TTC549 (cell line): ENCODE results near the gene C1QTNF9B.
A peak's percentile ranks its signal among the peaks of the same experiment; 100 is the strongest.
"Not testable (repeated sequence)": the region's sequence is repeated elsewhere in the genome, so short reads cannot be mapped to it uniquely, and the experiment has no call there.

ENCODE experiments used
- FAIRE-seq: peaks from 2 replicates; lab custom pipeline; 2012; peaks lifted over from hg19 to GRCh38; lab: Jason Lieb, UNC

Gene C1QTNF9B

DNA sequence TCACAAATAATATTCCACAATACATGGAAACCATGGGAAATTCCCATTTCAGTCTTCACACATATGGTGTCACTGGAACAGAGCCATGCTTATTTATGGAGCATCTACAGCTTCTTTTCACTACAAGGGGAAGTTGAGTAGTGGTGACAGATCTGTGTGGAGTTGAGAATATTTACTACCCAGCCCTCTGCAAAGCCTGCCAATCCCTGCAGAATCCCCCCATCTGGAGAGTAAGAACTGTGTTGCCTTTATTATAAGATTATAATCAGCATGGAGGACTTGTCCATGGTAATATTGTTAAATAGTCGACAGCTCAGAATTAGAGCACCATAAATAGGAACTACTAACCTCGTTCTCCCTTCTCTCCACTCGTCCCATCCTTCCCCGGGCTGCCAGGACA, 3.5 kb downstream of the C1QTNF9B start:
- FAIRE-seq: not testable (repeated sequence)

- FAIRE-seq: peak; percentile 5
Measured at GRCh38 chr13:23889615-23890607, 7.4 kb downstream of the C1QTNF9B start.

GRCh38 chr13:23888658-23889614, 8.4 kb downstream of the C1QTNF9B start, which contains the start of gene MIPEP:
Gene MIPEP, minus strand, starts transcription at chr13:23889400. Its CDS starts 80 bp downstream, at chr13:23889320.
- peak; percentile 55 for FAIRE-seq

- not testable (repeated sequence) for FAIRE-seq
Measured at GRCh38 chr13:23884361-23884760, 12.9 kb downstream of the C1QTNF9B start.

DNA sequence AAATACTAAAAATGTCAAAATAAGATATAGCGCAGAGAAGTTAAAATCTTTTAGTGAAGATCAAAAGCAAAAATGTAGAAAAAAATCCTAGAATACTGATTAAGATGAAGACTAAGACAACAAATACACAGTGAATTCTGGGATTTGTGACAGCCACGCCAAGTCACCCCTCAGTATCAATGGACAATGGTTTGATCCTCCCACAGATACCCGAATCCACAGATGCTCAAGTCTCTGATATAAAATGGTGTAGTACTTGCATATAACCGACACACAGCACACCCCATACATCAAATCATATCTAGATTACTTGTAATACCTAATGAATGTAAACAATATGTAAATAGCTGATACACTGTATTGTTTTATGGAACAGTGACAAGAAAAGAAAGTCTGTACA, 14.0 kb downstream of the C1QTNF9B start:
- no peak for FAIRE-seq

DNA sequence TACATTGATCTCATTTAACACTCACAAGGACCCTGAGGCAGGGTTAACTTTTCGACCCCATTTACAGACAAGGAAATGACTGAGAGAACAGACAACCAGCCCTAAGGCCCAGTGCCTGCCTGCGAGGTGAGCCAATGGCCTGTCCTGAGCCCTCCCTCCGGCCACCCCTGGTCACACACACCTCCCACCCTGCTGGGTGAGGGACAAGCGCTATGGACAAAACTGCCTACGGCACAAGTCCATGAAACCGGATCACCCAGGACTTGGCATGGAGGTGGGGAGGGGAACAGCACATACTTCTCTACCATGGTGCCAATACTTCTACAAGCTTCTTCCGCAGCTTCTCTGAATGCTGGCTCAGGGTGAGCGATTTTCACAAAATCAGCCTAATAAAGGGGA, 15.9 kb downstream of the C1QTNF9B start:
- not testable (repeated sequence) for FAIRE-seq

- FAIRE-seq: not testable (repeated sequence)
Measured at GRCh38 chr13:23880493-23881401, 16.6 kb downstream of the C1QTNF9B start.

- no peak for FAIRE-seq
Measured at GRCh38 chr13:23877286-23877685, 20.0 kb downstream of the C1QTNF9B start.

DNA sequence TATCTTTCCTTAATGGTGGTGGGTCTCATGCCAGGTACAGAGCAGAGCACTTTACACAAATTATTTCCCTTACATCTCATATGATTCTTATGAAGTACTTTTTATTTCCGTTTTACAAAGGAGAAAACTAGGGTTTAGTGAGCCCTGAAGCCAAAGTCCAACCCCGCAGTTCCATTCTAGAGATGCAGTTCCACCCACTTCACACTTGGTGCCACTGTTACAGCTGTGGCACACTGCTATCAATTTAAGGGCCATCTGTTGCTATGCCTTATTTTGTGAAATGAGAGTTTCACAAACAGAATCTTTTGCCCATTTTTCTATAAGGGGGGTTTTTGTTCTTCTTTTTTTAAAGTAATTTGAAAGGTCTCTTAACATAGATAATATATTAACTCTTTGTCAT, 21.0 kb downstream of the C1QTNF9B start:
- peak; percentile 52 for FAIRE-seq

- peak; percentile 93 for FAIRE-seq
Measured at GRCh38 chr13:23871616-23872220, 25.6 kb downstream of the C1QTNF9B start.

DNA sequence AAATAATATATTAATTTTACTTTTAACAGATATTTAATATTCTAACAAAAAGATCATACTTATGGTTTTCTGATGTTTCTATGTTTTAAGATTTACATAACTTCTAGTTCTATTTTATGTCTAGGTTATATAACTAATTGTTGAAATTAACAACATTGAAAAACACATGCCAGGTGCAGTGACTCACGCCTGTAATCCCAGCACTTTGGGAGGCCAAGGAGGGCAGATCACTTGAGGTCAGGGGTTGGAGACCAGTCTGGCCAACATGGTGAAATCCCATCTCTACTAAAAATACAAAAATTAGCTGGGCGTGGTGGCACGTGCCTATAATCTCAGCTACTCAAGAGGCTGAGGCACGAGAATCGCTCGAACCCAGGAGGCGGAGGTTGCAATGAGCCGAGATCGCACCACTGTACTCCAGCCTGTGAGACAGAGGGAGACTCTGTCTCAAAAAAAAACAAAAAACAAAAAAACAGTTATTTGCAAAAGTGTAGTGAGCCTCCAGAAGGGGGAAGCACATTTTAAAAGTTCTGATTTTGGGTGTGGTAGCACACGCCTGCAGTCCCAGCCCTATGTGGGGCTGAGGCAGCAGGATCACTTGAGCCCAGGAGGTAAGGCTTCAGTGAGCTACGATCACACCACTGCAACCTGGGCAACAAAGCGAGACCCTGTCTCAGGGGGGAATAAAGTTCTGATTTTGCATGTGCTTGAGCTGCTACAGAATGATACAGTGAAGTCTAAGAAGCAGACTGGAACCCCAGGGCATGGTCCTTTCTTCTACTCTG, 26.8 kb downstream of the C1QTNF9B start:
- FAIRE-seq: no peak

DNA sequence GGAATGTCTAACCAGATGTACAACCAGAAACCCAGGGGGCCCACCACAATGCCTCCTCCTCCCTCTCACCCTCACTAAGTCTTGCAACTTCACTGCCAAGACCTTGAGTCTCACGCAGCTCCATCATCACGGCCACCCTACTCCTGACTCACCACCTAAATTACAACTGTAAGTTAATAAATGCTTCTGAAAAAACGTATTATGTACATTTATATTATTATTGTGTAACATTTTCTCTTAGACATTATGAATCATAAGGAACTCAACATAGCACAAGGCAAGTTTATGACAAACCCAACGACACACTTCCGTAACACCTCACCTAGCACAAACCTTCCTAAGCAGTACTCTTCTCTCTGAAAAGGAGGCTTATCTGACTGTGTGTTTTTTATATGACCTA, 28.8 kb downstream of the C1QTNF9B start:
- FAIRE-seq: no peak

- no peak for FAIRE-seq
Measured at GRCh38 chr13:23867027-23867491, 30.2 kb downstream of the C1QTNF9B start.

DNA sequence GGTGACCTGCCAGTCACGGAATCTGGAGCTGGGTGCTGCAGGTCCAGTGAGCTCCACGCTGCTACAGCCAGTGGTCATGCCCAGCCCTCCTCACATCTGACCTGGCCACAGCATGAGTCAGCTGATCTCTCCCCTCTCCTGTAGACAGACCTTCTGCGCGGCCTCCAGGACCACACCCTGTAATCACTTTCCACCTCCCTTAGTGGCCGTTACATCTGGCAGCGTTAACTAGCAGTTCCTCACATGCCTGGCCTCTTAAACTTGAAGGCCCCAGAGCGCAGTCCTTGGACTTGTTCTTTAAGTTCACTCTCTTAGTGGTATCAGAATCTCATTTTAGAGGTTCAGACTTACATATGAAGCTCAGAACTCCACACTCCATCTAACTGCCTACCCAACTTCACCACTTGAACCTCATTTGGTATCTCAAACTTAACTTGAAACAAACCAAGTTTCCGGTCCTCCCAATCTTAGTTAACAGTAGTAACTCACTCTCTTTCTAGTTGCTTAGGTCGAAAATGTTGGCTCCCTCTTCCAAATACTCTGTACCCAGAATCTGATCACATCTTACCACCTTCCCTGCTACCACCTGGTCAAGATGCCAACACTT, 30.8 kb downstream of the C1QTNF9B start:
- FAIRE-seq: no peak

- no peak for FAIRE-seq
Measured at GRCh38 chr13:23865906-23866305, 31.4 kb downstream of the C1QTNF9B start.

GRCh38 chr13:23865026-23865425, 32.3 kb downstream of the C1QTNF9B start:
- FAIRE-seq: no peak

DNA sequence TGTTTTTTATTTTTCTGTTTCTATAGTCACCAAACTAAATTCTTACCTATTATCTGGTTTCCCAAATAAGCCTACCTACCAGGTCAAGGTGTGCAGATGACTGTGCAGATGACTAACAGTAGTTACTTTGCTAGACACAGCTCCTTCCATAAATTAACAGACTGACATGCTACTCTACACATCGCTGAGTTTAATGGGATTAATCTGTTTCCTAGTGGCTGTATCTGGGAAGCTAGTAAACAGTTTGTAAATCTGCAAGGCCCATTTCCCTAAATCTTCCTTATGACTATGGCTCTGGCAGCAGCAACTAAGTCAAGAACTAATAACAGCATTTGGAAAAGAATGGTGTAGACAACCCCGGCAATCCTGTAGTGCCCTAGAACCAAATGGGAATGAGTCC, 36.0 kb downstream of the C1QTNF9B start:
- FAIRE-seq: no peak

- no peak for FAIRE-seq
Measured at GRCh38 chr13:23859904-23860303, 37.4 kb downstream of the C1QTNF9B start.

DNA sequence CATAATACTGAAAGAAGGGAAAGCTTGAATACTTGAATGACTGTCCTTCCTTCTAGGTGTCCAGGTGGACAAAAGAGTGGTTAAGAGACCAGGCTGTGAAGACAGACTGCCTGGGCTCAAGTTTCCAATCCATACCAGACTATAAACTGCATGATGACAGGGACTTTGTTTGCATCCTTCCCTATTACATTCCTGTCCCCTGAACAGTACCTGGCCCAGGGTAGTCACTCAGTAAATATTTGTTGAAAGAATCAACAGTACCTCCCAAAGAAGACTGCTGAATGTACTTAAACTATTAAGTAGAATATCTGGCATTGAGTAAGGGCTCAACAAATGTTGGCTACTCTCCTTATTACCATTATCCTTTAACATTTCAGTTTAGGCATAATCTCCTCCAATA, 37.8 kb downstream of the C1QTNF9B start:
- no peak for FAIRE-seq

- FAIRE-seq: no peak
Measured at GRCh38 chr13:23858546-23858945, 38.8 kb downstream of the C1QTNF9B start.
